Mononuclear cell (primary cell): ENCODE results near the gene VSIG10L2. TPM values are rescaled to one million over a fixed set of nuclear protein-coding genes. Genes with fewer than 3 reads are reported as not detected.

Source experiments
- H3K27me3 ChIP-seq: 2 replicates; pipeline ENCODE4 v1.6.0; 2011; ENCODE audit warnings: low read length, control low read depth; ENCODE audit not compliant: insufficient read depth
- H3K4me1 ChIP-seq: 2 replicates; pipeline ENCODE4 v1.5.1; 2011; ENCODE audit warnings: mild to moderate bottlenecking, low read length, control low read depth; ENCODE audit not compliant: insufficient read depth
- H3K4me3 ChIP-seq: 2 replicates; pipeline ENCODE4 v1.5.1; 2011; ENCODE audit warnings: mild to moderate bottlenecking, low read length, moderate library complexity
- H3K9me3 ChIP-seq: 2 replicates; pipeline ENCODE4 v1.5.1; 2011; ENCODE audit warnings: low read depth, mild to moderate bottlenecking, control low read depth, low read length
- total RNA-seq: library from RNA; depleted of rRNA; stranded (reverse); fragments of >200 nt; gene quantifications from one replicate; pipeline ENCODE4 v1.2.3, GENCODE V29; 2012

The VSIG10L2 gene
- total RNA-seq, 1 donor = not detected

DNA sequence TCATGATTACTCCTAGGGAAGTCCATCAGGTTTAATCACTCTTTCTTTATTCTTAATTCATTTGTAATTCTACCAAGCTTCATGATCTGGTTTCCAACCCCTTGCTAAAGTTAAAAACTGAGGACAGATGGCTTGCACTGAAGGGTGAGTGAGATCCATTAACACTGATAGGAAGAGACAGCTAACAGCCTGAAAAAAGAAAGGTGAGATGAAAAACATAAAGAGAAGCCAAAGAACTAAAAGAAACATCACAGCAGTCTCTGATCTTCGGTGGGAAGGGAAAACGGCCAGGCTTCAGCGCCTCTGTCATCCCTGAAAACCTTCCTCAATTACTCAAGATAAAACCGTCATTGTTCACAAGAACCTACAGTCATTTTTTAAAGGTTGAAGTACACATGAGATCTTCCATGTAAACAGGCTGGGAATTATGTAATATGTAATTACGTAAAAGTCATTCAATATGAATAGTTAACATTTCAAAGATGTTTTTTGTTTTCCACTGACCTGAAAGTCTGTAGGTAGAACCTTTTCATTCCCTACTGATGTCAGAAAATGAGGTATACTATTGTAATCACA lies 41.3 kb downstream of the VSIG10L2 start:
- H3K4me3 ChIP-seq = no peak overlapping the region
- no peaks in the 10 kb centered on the region for H3K9me3 ChIP-seq
- no peaks in the 10 kb centered on the region for H3K27me3 ChIP-seq
- no peaks in the 10 kb centered on the region for H3K4me1 ChIP-seq

DNA sequence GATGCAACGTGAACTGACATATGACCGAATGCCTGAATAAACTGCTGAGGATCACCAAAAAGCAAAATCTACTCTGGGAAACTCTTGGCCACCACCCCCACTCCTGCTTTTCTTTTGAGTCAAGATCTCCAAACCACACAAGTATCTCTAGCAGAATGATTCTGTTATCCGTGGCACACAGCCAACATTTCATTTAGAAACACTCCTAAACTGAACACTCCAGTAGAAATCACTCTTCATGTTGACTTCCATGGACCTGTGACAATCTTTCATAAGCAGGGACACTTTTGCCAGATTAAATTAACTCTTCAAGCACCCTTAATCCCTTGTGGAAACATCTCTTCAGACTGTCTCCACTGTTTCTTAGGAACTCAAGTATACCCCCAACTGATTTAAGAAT lies 44.4 kb downstream of the VSIG10L2 start:
- H3K4me1 ChIP-seq = no peaks in the 10 kb centered on the region
- no peaks in the 10 kb centered on the region for H3K27me3 ChIP-seq
- no peak overlapping the region for H3K4me3 ChIP-seq
- no peaks in the 10 kb centered on the region for H3K9me3 ChIP-seq

DNA sequence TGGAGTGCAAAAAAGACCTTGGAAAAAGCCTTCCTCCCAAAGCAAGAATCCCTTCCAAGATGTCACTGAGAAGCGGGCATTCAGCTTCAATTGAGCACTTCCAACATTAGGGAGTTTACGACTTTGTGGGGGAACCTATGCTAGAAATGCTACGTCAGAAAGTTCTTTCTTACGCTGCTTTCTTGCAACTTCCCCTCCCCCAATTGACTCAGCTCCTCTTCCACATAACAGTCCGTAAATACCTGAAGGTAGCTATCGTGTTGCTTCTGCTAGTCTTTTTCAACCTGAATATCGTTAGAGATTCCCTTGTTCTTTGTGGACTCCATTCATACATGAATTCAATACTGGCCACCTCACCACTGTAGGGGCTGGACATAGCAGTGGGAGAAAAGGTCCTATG lies 47.0 kb downstream of the VSIG10L2 start:
- Histone ChIP-seq H3K4me3 (no peak overlapping the region), H3K9me3 (no peaks in the 10 kb centered on the region), H3K27me3 (no peaks in the 10 kb centered on the region)

DNA sequence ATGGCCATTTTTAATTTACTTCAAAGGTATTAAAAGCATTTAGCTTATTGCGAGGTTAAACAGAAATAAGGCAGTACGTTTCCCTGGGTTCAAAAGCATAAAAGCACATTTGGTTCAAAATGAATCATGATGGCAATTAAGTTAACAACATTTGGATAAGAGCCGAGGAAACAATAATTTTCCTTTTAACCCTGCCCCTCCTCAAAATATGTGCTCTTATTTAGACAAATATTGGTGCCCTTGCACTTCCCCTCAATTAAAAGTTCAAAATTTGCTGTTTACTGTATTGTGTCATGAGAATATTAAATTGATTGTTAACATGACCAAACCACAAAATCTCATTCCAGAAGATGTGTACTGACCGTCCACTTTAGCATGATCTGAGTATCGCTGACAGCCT lies 48.7 kb downstream of the VSIG10L2 start:
- H3K4me3 ChIP-seq = no peak overlapping the region
- no peaks in the 10 kb centered on the region for H3K9me3 ChIP-seq
- no peaks in the 10 kb centered on the region for H3K27me3 ChIP-seq
- no peaks in the 10 kb centered on the region for H3K4me1 ChIP-seq

More for the DNA sequence above, 47.0 kb downstream of the VSIG10L2 start:
- no peaks in the 10 kb centered on the region for H3K4me1 ChIP-seq

DNA sequence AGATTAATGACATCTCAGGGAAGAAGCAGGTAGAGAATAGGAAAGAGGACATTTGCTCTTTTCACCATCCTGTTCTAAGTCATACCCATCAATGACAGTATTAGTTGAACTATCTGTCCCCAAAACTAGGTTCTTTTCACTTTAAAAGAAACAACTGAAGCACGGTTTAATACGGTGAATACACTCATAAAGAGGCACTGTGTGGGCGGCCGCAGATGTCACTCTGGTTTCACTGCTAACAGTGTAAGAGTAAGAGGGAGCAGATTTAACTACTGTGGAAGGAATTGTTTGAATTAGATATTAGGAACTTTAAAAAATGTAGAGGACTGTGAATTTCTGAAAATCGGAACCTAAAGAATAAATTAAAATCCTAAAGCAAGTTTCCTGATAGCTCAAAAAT lies 49.5 kb downstream of the VSIG10L2 start:
- Histone ChIP-seq H3K27me3 (no peaks in the 10 kb centered on the region), H3K4me3 (no peak overlapping the region), H3K4me1 (no peaks in the 10 kb centered on the region), H3K9me3 (no peaks in the 10 kb centered on the region)

DNA sequence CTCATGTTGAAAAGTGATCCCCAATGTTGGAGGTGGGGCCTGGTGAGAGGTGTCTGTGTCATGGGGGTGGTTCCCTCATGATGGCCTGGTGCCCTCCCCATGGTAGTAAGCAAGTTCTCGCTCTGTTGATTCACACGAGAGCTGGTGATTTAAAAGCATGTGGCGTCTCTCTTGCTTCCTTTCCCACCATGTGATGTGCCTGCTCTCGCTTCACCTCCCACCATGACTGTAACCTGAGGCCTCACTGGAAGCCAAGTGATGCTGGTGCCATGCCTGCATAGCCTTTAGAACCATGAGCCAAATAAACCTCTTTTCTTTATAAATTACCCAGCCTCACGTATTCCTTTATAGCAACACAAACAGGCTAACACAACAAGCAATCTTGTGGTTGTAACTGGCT lies 52.4 kb downstream of the VSIG10L2 start:
- Histone ChIP-seq H3K27me3 (no peaks in the 10 kb centered on the region), H3K4me1 (no peaks in the 10 kb centered on the region), H3K4me3 (no peak overlapping the region), H3K9me3 (no peaks in the 10 kb centered on the region)

DNA sequence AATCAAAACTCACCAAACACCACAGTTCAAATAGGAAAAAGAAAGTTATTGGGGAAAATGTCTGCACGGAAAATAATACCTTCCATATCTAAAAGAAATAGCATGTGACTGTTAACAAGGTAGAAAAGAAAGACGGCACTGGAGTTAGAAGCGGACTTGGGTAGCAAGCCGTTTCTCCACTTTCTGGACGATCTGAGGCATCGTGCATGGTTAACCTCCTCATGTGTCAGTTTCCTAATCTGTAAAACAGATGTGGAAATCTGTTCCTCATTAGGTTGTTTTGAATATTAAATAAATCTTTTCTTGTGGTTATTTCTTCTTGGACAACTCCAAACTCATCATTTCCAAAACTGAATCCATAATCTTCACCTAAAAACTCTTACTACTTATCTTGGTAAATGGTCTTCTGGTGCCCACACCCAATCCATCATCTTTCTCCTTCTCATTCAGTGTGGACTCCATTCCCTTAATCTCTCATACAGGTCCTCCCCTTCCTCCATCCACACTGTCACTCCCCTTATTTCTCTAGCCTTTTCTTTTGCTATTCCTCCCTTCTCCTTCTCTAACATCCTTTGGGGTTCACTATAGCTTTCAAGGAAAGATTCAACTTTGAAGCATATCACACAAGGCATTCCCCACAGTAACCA lies 53.5 kb downstream of the VSIG10L2 start:
- no peaks in the 10 kb centered on the region for H3K27me3 ChIP-seq
- H3K4me1 ChIP-seq = no peaks in the 10 kb centered on the region
- H3K4me3 ChIP-seq = no peak overlapping the region
- H3K9me3 ChIP-seq = no peaks in the 10 kb centered on the region

DNA sequence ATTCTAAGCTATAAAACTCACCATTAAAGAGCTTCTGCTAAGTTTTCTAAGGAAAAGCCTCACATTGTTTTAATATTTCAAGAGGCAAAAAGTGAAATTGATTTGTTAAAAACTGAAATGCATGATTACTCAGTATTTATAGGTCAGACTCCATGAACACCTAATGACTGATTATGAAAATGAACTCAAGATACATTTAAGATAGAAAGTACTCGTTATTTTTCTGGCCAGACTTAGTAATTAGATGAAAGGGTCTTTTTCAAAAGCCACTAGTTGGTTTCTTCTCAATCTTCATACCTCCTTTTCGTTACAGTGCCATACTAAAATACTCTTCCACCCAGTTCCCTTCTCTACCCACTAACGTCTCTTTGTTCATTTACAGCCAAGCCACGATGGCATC lies 56.3 kb downstream of the VSIG10L2 start:
- H3K27me3 ChIP-seq = no peaks in the 10 kb centered on the region

More for the DNA sequence above, 56.3 kb downstream of the VSIG10L2 start:
- no peaks in the 10 kb centered on the region for H3K4me1 ChIP-seq
- H3K4me3 ChIP-seq = no peak overlapping the region
- H3K9me3 ChIP-seq = no peaks in the 10 kb centered on the region

Other genes starting within 250 kb of the VSIG10L2 start
- gene PATE1, start 199.8 kb upstream of the VSIG10L2 start, total RNA-seq = not detected
- not detected for gene PATE2, start 167.2 kb upstream of the VSIG10L2 start, total RNA-seq
- not detected for gene PATE3, start 157.9 kb upstream of the VSIG10L2 start, total RNA-seq
- gene PATE4, start 112.7 kb upstream of the VSIG10L2 start, total RNA-seq = not detected
- gene HYLS1, start 58.4 kb upstream of the VSIG10L2 start, total RNA-seq = 2.7 TPM
- gene PUS3, start 42.8 kb upstream of the VSIG10L2 start, total RNA-seq = 5.8 TPM
- gene DDX25, start 41.5 kb upstream of the VSIG10L2 start, total RNA-seq = 0.10 TPM
- gene CDON, start 116.8 kb downstream of the VSIG10L2 start, total RNA-seq = 1.2 TPM